Progenitor cell of endocrine pancreas (in vitro differentiated cells): ENCODE data around the gene EME2. TPM values are rescaled to one million over a fixed set of nuclear protein-coding genes. Genes with fewer than 3 reads are reported as not detected.

Experiments
- DNase-seq: peaks from one replicate; pipeline ENCODE4 v3.0.0; 2021; ENCODE audit warnings: low spot score; ENCODE audit not compliant: unreplicated experiment
- H3K27ac Mint-ChIP-seq: 2 replicates; pipeline ENCODE4 v1.8.0; 2021; ENCODE audit warnings: mild to moderate bottlenecking, moderate library complexity, mixed read lengths
- H3K27me3 Mint-ChIP-seq: 2 replicates; pipeline ENCODE4 v1.8.0; 2021; ENCODE audit warnings: mixed read lengths
- H3K36me3 Mint-ChIP-seq: 2 replicates; pipeline ENCODE4 v1.8.0; 2022; ENCODE audit warnings: mixed read lengths; ENCODE audit not compliant: insufficient read depth
- H3K4me1 Mint-ChIP-seq: 2 replicates; pipeline ENCODE4 v1.8.0; 2021; ENCODE audit warnings: low read depth, mixed read lengths
- H3K4me3 Mint-ChIP-seq: 2 replicates; pipeline ENCODE4 v1.8.0; 2021; ENCODE audit warnings: low read depth, mild to moderate bottlenecking, moderate library complexity, mixed read lengths
- H3K9me3 Mint-ChIP-seq: 2 replicates; pipeline ENCODE4 v1.8.0; 2021; ENCODE audit warnings: low read depth, mixed read lengths
- total RNA-seq: library from RNA; stranded (reverse); gene quantifications from 2 replicates; pipeline ENCODE4 v1.2.1, GENCODE V29; 2021
- TF ChIP-seq, protein P1 (sequence below): fragments of 200-600 bp; sonication (generic); IDR thresholded peaks from one replicate; pipeline ENCODE4 v1.5.0; 2021; ENCODE audit warnings: antibody characterized with exemption, mild to moderate bottlenecking; ENCODE audit not compliant: unreplicated experiment

Gene EME2
- total RNA-seq, 1 donor from 2014 or later = 50.6 TPM

DNA sequence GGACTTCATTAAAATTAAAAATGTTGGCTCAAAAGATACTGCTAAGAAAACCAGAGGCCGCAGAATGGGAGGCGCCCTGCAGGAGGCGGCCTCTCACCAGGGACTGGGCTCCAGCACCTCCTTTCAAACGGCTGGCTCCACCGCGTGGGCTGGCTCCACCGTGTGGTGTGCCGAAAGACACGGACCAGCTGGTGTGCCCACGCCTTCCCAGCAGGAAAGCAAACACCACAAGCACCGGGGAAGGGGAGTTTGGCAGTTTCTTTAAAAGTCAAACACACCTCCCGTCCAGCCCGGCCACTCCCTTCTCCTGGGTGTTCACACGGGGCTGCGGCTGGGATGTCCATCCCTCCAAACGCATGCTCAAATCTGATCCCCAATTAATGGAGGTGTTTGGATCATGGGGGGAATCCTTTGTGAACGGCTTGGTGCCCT lies 40.1 kb downstream of the EME2 start:
- Mint-ChIP-seq H3K4me1 (no peaks in the 10 kb centered on the region), H3K27me3 (no peaks in the 10 kb centered on the region), H3K9me3 (no peaks in the 10 kb centered on the region), H3K36me3 (peaks cover 18% of the 10 kb centered on the region), H3K27ac (no peak overlapping the region), H3K4me3 (no peak overlapping the region)
- no peak for DNase-seq
- TF ChIP-seq, protein P1, sequence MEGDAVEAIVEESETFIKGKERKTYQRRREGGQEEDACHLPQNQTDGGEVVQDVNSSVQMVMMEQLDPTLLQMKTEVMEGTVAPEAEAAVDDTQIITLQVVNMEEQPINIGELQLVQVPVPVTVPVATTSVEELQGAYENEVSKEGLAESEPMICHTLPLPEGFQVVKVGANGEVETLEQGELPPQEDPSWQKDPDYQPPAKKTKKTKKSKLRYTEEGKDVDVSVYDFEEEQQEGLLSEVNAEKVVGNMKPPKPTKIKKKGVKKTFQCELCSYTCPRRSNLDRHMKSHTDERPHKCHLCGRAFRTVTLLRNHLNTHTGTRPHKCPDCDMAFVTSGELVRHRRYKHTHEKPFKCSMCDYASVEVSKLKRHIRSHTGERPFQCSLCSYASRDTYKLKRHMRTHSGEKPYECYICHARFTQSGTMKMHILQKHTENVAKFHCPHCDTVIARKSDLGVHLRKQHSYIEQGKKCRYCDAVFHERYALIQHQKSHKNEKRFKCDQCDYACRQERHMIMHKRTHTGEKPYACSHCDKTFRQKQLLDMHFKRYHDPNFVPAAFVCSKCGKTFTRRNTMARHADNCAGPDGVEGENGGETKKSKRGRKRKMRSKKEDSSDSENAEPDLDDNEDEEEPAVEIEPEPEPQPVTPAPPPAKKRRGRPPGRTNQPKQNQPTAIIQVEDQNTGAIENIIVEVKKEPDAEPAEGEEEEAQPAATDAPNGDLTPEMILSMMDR = peak; percentile 54

DNA sequence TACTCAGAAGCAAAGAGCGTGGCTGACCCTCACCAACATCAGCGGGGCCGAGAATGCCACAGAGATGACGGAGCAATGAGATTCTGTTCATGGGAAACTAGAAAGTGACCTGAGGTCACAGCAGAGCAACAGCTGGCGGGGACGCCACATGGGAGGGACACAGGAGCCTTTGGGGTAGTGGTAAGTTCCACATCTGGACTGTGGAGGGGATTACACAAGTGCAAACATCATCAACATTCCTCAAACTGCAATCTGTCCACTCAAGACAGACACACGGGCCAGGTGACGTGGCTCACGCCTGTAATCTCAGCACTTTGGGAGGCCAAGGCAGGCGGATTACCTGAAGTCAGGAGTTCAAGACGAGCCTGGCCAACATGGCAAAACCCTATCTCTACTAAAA lies 42.9 kb downstream of the EME2 start:
- no peak for DNase-seq
- Mint-ChIP-seq H3K36me3 (peaks cover 16% of the 10 kb centered on the region), H3K27me3 (no peaks in the 10 kb centered on the region), H3K9me3 (no peaks in the 10 kb centered on the region), H3K4me1 (no peaks in the 10 kb centered on the region), H3K4me3 (no peak overlapping the region), H3K27ac (no peak overlapping the region)
- TF ChIP-seq, protein P1 = no peak

DNA sequence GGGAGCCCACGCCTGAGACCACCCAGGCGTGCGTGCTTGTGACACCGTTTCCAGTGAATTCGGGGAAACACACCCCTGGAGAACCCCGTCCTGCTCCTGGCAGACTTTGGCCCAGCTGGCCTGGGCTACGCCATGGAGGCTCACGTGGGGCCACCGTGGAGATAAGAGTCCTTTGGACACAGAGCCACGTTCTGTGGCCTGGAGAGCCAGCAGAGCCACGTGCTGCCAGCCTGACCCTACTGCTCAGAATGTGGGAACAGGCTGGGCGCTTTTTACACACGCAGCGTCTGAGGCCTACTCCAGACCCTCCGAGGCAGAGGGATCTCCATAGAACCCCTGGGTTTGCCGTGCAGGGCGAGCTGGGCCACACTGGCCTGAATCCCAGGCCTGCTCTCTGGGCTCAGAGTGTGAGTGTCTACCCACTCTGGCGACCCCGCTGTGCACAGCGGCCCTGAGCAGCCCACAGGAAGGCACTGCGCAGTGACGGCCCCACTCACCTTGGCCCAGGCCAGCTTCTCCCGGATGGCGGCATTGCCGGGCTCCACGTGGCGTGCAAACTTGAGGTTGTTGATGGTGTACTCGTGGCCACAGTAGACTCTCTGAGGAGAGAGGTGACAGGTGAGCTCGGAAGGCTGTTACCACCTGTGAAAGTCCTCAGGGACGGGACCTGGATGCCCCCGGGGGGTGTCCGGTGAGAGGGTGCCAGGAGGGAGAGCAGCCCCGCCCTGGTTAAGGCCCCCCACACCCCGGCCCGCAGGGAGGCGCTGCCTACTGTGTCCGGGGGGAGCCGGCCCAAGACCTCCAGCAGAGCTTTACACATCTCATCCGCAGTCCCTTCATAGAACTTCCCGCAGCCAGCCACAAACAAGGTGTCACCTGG lies 44.0 kb downstream of the EME2 start:
- H3K27me3 Mint-ChIP-seq = no peaks in the 10 kb centered on the region
- no peak overlapping the region for H3K27ac Mint-ChIP-seq
- H3K36me3 Mint-ChIP-seq = peaks cover 16% of the 10 kb centered on the region
- DNase-seq = no peak
- H3K4me3 Mint-ChIP-seq = no peak overlapping the region
- TF ChIP-seq, protein P1 = no peak
- H3K4me1 Mint-ChIP-seq = no peaks in the 10 kb centered on the region
- H3K9me3 Mint-ChIP-seq = no peaks in the 10 kb centered on the region

DNA sequence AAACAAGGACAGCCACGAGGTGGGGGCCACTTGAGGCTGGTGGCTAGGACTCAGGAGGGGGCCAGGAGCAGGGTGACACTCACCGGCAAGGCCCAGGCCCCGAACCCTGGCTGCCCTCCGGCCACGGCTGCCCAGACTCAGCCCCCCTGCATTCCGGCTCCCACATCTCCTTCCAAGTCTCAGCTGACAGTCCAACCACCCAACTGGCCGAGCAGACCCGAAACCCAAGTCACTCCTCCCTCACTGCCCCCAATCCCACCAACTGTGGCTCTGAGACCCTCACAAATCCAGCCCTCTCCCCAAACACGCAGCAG lies 44.6 kb downstream of the EME2 start:
- Mint-ChIP-seq H3K4me1 (no peaks in the 10 kb centered on the region), H3K4me3 (no peak overlapping the region), H3K9me3 (no peaks in the 10 kb centered on the region), H3K27me3 (no peaks in the 10 kb centered on the region), H3K36me3 (peaks cover 16% of the 10 kb centered on the region), H3K27ac (no peak overlapping the region)
- no peak for DNase-seq
- TF ChIP-seq, protein P1 = no peak

DNA sequence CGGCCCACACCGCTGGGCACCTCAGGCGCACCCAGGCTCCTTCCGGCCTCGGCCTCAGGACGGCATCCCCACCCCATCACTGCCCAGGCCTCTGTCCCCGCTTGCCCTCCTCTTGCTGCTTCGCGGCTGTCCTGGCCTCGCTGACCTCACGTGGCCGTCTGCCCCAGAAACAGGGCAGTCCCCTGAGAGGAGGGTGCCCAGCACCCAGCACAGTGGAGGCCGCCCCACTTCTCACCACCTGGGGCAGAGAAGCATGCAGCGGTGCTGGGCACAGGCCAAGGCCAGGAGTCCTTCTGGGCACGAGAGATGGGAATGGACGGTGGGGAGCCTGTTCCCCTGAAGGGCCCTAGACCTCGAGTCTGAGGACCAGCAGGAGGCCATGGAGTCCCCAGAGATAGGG lies 45.1 kb downstream of the EME2 start:
- no peaks in the 10 kb centered on the region for H3K9me3 Mint-ChIP-seq
- H3K27ac Mint-ChIP-seq = no peak overlapping the region
- peaks cover 16% of the 10 kb centered on the region for H3K36me3 Mint-ChIP-seq
- H3K27me3 Mint-ChIP-seq = no peaks in the 10 kb centered on the region
- no peak overlapping the region for H3K4me3 Mint-ChIP-seq
- TF ChIP-seq, protein P1 = no peak
- no peak for DNase-seq
- no peaks in the 10 kb centered on the region for H3K4me1 Mint-ChIP-seq
